Thyroid gland (tissue), 4 donors: Measurements from ENCODE around the gene ST3GAL3. TPM values are rescaled to one million over a fixed set of nuclear protein-coding genes. Genes with fewer than 3 reads are reported as not detected.

ENCODE experiments used
- DNase-seq, 2 donors: peaks; one replicate each; pipeline ENCODE4 v3.0.0-alpha.2; 2019
- H3K27ac ChIP-seq, 3 donors: fragments of 200-600 bp; sonication (generic); 1 replicate in 2 of 3; 2 replicates in 1 of 3; pipeline ENCODE4 v1.5.1; 2016 to 2019; ENCODE audit warnings: mild to moderate bottlenecking in 1 of 3, moderate library complexity in 1 of 3
- H3K27me3 ChIP-seq: fragments of 200-600 bp; sonication (generic); one replicate; pipeline ENCODE4 v1.5.1; 2019
- H3K36me3 ChIP-seq, 2 donors: fragments of 200-600 bp; sonication (generic); one replicate each; pipeline ENCODE4 v1.5.1; 2016 to 2019
- H3K4me1 ChIP-seq, 2 donors: fragments of 200-600 bp; sonication (generic); one replicate each; pipeline ENCODE4 v1.5.1; 2017 to 2019
- H3K4me3 ChIP-seq, 3 donors: fragments of 200-600 bp; sonication (generic); replicated peaks in 1 of 3; 1 replicate in 2 of 3; 2 replicates in 1 of 3; pipeline ENCODE4 v1.5.1; 2016; ENCODE audit warnings: mild to moderate bottlenecking in 1 of 3
- H3K9me3 ChIP-seq: fragments of 200-600 bp; sonication (generic); one replicate; pipeline ENCODE4 v1.5.1; 2017
- POLR2A ChIP-seq, 2 donors: fragments of 450-650 bp; IDR thresholded peaks; one replicate each; pipeline ENCODE4 v1.6.1; 2017; ENCODE audit warnings: antibody characterized with exemption in 2 of 2, mild to moderate bottlenecking in 2 of 2, moderate library complexity in 1 of 2
- WGBS, 2 donors: methylation state at CpG; one replicate each; pipeline ENCODE4 v1.1.5; 2017; 5-methylcytosine and 5-hydroxymethylcytosine counted together
- intact Hi-C: fragments of 100-400 bp; cut with DNase I; formaldehyde crosslinking; loops from one replicate; pipeline ENCODE4 v1.15.1; 2023
- total RNA-seq, 4 donors: library from RNA; depleted of rRNA; stranded (reverse); fragments of >200 nt; gene quantifications; one replicate each; pipeline ENCODE4 v1.2.3, GENCODE V29; 2016
- TF ChIP-seq, protein P1 (sequence below), 6 experiments: fragments of 200-600 bp in 3 of 6; fragments of 450-650 bp in 3 of 6; sonication (generic) in 3 of 6; IDR thresholded peaks; one replicate each; pipeline ENCODE4 v1.5.1; 2016 to 2019; ENCODE audit warnings: antibody characterized with exemption in 6 of 6, mild to moderate bottlenecking in 2 of 6, inconsistent platforms in 1 of 6, moderate library complexity in 1 of 6

The ST3GAL3 gene
- total RNA-seq, 4 donors from 2014 or later = 12.1 to 17.7 (median 14.3) TPM

DNA sequence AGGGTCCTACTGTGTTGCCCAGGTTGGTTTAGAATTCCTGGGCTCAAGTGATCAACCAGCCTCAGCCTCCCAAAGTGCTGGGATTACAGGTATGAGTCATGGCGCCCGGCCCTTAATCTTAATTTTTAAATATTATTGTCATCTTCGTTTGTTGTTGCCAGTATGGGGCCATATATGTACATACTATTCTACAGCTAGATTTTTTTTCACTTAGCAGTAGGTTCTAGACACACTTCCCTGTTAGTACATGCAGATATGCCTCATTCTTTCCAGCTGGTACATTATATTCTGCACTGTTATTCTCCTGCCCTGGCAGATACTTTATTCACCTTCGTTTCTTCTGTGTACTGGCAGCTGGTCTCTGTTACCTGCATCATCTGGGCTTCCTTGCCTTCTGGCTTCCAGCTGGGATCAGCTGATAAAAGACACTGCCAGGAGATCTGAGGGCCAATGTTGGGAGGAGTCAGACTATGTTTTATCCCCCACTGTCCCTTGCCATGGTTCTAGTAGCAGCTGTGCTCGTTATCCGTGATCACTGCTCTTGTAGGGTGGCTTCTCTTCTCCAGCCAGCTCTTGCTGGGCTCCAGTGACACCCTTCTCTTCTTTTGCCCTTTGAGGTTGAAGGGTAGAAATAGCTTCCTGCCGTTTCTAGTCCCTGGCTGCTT lies 24.7 kb downstream of the ST3GAL3 start:
- WGBS, 2 donors = 89% methylated on average over 7 of the region's 7 CpGs
- TF ChIP-seq POLR2A (IDR thresholded peaks at IDR 0.05) = no peak
- TF ChIP-seq, protein P1, sequence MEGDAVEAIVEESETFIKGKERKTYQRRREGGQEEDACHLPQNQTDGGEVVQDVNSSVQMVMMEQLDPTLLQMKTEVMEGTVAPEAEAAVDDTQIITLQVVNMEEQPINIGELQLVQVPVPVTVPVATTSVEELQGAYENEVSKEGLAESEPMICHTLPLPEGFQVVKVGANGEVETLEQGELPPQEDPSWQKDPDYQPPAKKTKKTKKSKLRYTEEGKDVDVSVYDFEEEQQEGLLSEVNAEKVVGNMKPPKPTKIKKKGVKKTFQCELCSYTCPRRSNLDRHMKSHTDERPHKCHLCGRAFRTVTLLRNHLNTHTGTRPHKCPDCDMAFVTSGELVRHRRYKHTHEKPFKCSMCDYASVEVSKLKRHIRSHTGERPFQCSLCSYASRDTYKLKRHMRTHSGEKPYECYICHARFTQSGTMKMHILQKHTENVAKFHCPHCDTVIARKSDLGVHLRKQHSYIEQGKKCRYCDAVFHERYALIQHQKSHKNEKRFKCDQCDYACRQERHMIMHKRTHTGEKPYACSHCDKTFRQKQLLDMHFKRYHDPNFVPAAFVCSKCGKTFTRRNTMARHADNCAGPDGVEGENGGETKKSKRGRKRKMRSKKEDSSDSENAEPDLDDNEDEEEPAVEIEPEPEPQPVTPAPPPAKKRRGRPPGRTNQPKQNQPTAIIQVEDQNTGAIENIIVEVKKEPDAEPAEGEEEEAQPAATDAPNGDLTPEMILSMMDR (IDR thresholded peaks at IDR 0.05) = no peak

DNA sequence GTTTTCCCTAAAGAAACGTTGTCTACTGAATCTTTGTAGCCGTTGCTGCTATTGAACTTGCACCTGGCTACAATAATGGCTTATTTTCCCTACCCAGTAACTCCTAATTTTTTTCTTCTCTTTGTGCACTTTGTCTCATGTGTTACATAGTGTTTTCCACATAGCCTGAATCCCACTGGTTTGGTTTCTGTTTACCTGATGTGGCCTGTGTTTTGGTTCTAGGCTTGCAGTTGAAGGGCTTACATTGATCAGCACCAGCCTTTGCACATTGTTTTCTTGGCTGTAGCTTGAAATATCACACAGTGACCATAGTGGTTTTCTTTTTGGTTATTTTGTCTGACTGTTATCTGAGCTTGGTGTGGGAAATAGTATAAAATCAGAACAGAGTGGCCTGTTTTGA lies 29.5 kb downstream of the ST3GAL3 start:
- TF ChIP-seq, protein P1 (IDR thresholded peaks at IDR 0.05) = no peak
- no peak for TF ChIP-seq POLR2A (IDR thresholded peaks at IDR 0.05)
- no peak for DNase-seq
- 88 to 91% methylated on average over 2 of the region's 2 CpGs for WGBS, 2 donors
- H3K9me3 ChIP-seq = no peaks in the 10 kb centered on the region
- no peaks in the 10 kb centered on the region for H3K36me3 ChIP-seq
- no peaks in the 10 kb centered on the region for H3K27me3 ChIP-seq
- no peak overlapping the region for H3K4me3 ChIP-seq
- intact Hi-C loops = no loop called here
- no peaks in the 10 kb centered on the region for H3K4me1 ChIP-seq
- no peak overlapping the region for H3K27ac ChIP-seq

More for the DNA sequence above, 24.7 kb downstream of the ST3GAL3 start:
- no peak overlapping the region for H3K4me3 ChIP-seq
- no peak overlapping the region for H3K27ac ChIP-seq
- H3K27me3 ChIP-seq = no peaks in the 10 kb centered on the region
- no peaks in the 10 kb centered on the region for H3K9me3 ChIP-seq
- intact Hi-C loops = no loop called here
- no peaks in the 10 kb centered on the region for H3K36me3 ChIP-seq
- H3K4me1 ChIP-seq = no peaks in the 10 kb centered on the region
- no peak for DNase-seq

DNA sequence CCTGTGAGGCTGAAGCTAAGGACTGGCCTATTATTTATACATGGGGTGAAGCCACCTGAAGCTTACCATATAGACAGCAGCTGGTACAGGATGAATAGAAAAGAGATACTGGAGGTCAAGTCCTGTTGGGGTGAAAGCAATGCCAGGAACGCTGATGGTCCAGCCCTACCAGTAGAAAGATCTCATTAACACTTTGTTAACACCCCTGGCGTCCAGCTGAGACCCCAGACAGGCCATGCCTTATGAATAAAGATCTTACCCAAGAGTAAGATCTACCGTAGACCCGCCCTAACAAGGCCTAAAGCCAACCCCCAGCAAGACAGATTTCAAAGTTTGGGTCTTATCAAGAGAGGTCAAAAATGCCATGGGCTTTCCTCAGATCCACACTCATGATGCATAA lies 34.7 kb downstream of the ST3GAL3 start:
- no peak overlapping the region for H3K4me3 ChIP-seq
- WGBS, 2 donors = 79 to 91% methylated on average over 4 of the region's 4 CpGs
- no peak overlapping the region for H3K27ac ChIP-seq
- no peak for DNase-seq
- TF ChIP-seq POLR2A (IDR thresholded peaks at IDR 0.05) = no peak
- TF ChIP-seq, protein P1 (IDR thresholded peaks at IDR 0.05) = no peak
- no peaks in the 10 kb centered on the region for H3K4me1 ChIP-seq
- H3K36me3 ChIP-seq = no peaks in the 10 kb centered on the region
- no peaks in the 10 kb centered on the region for H3K27me3 ChIP-seq
- intact Hi-C loops = no loop called here
- H3K9me3 ChIP-seq = no peaks in the 10 kb centered on the region

DNA sequence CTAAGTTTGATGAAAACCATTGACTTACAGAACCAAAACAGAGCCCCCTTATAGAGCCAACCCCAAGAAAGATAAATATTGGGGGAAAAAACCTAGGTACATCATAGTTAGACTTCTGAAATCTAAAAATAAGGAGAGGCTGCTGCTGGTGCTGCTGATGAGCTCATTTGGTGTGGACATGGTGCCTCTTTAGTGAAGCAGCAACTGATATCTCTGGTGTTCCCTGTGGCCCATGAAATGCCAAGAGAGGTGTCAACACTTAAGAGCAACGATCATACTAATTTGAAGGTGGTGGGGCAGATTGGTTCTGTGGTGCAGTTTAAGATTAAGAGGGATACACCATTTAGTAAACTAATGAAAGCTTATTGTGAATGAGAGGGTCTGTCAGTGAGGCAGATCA lies 35.9 kb downstream of the ST3GAL3 start:
- Histone ChIP-seq H3K4me1 (no peaks in the 10 kb centered on the region), H3K36me3 (no peaks in the 10 kb centered on the region), H3K9me3 (no peaks in the 10 kb centered on the region), H3K27ac (no peak overlapping the region), H3K4me3 (no peak overlapping the region), H3K27me3 (no peaks in the 10 kb centered on the region)
- intact Hi-C loops = no loop called here
- DNase-seq = no peak
- TF ChIP-seq POLR2A (IDR thresholded peaks at IDR 0.05) = no peak
- TF ChIP-seq, protein P1 (IDR thresholded peaks at IDR 0.05) = no peak
- WGBS, 2 donors = 85 to 90% methylated on average over 1 of the region's 1 CpG

DNA sequence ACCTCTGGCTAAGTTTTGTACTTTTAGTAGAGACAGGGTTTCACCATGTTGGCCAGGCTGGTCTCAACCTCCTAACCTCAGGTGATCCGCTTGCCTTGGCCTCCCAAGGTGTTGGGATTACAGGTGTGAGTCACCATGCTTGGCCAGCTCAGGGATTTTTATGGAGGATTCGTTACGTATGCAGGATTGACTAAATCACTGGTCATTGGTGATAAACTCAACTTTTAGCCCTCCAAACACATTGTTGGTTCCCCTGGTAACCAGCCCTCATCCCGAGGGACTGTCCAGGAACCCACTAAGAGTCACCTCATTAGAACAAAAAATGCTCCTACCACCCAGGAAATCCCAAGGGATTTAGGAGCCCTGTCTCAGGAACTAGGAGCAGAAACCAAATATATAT lies 40.4 kb downstream of the ST3GAL3 start:
- Histone ChIP-seq H3K36me3 (no peaks in the 10 kb centered on the region), H3K9me3 (no peaks in the 10 kb centered on the region), H3K4me3 (no peak overlapping the region), H3K27me3 (no peaks in the 10 kb centered on the region), H3K27ac (no peak overlapping the region), H3K4me1 (no peaks in the 10 kb centered on the region)
- intact Hi-C loops = no loop called here
- TF ChIP-seq, protein P1 (IDR thresholded peaks at IDR 0.05) = no peak
- no peak for TF ChIP-seq POLR2A (IDR thresholded peaks at IDR 0.05)
- no peak for DNase-seq
- WGBS, 2 donors = 96 to 100% methylated on average over 4 of the region's 4 CpGs
